A549 treated with dexamethasone at 1 μM for 4 hours (cell line): Measurements from ENCODE around the gene FOXD2. TPM values are rescaled to one million over a fixed set of nuclear protein-coding genes. Genes with fewer than 3 reads are reported as not detected.

Source experiments
- total RNA-seq: library from RNA; stranded (reverse); fragments of 200-300 nt; extraction: Qiagen RNA extraction; gene quantifications from 5 replicates; pipeline ENCODE4 v1.2.3, GENCODE V29; 2022

The FOXD2 gene
- 0.44 to 0.71 TPM (median 0.53 TPM) in 5 replicates for total RNA-seq

GRCh38 chr1:47437447-47438164 is at the start of gene FOXD2:
FOXD2 (plus strand) TSS chr1:47438044; CDS start chr1:47438136, 92 bp downstream.

GRCh38 chr1:47415728-47416318 is 22.0 kb upstream of the FOXD2 start, which contains the start of gene FOXE3:
FOXE3 (plus strand) TSS chr1:47416285; CDS start chr1:47416316, 31 bp downstream.

Other genes starting within 250 kb of the FOXD2 start
- 6.1 to 8.3 TPM (median 7.1 TPM) in 5 replicates for gene PDZK1IP1, start 248.0 kb upstream of the FOXD2 start, total RNA-seq
- gene TAL1, start 205.8 kb upstream of the FOXD2 start, total RNA-seq, result 0.01 to 0.05 TPM (median 0.02 TPM) in 4 of 5 replicates, not detected in the other
- 7.5 to 11.8 TPM (median 10.9 TPM) in 5 replicates for gene STIL, start 123.9 kb upstream of the FOXD2 start, total RNA-seq
- 59.5 to 78.8 TPM (median 67.0 TPM) in 5 replicates for gene CMPK1, start 104.3 kb upstream of the FOXD2 start, total RNA-seq
- gene FOXE3, start 21.8 kb upstream of the FOXD2 start, total RNA-seq, result 0.05 TPM in 1 of 5 replicates, not detected in the others